Renal cortex interstitium (tissue), 11 donors: Measurements from ENCODE around the gene ZBTB7C. TPM values are rescaled to one million over a fixed set of nuclear protein-coding genes. Genes with fewer than 3 reads are reported as not detected.

Source experiments
- DNase-seq, 11 donors: peaks; one replicate each; pipeline ENCODE4 v3.0.0-alpha.2; 2013; ENCODE audit warnings: low read depth in 9 of 11, low spot score in 4 of 11; ENCODE audit errors: extremely low read depth in 1 of 11
- polyA plus RNA-seq, 3 donors: library from polyadenylated mRNA; unstranded; fragments of 120-200 nt; gene quantifications; one replicate each; pipeline ENCODE4 v1.2.1, GENCODE V29; 2013; ENCODE audit not compliant: insufficient read length in 3 of 3

The ZBTB7C gene
- polyA plus RNA-seq, 3 donors, result 12.3 to 17.0 (median 16.6) TPM

GRCh38 chr18:48316177-48316576 is 93.0 kb downstream of the ZBTB7C start:
- no peak for DNase-seq

- no peak for DNase-seq
Observed at GRCh38 chr18:48314690-48315089, 94.5 kb downstream of the ZBTB7C start.

- DNase-seq, result no peak
Observed at GRCh38 chr18:48313792-48314191, 95.4 kb downstream of the ZBTB7C start.

DNA sequence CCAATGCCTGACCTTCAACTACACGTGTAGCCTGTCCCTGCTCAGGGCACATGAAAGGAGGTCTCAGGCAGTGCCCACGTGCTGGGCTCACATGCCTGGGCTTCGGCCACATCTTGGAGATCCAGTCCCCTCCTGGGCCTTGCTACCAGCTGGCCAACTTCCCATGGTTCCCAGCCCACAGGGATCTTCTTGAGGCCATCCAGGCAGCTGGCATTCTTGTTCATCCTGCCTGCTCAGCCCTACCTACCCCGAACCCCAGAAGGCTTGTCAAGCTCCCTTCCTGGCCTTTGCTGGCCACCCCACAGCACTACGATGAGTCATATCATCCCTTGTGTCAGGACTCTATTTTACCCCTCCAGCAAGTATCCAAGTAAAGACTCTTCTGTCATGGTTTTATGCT is 97.1 kb downstream of the ZBTB7C start:
- no peak for DNase-seq

- no peak for DNase-seq
Observed at GRCh38 chr18:48310999-48311398, 98.2 kb downstream of the ZBTB7C start.

DNA sequence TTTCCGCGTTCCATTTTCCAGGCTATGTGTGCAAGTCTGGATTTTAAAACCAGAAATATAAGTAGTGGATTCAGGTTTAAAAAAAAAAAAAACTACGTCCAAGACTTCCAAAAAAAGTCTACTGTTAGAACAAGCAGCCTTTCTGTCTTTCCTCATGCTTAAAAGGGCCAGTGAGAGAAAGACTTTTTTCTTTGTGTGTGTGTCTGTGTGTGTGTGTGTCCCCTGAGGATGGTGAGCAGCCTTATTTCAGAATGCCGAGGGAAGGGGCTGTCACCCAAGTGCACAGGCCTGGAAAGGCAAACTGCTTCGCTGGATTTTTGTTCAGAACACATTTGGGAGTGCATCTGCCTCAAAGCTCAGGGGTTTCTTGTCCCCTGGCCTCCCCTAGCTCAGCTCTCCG is 98.8 kb downstream of the ZBTB7C start:
- no peak for DNase-seq

- DNase-seq, result no peak
Observed at GRCh38 chr18:48308755-48309575, 100.2 kb downstream of the ZBTB7C start.

GRCh38 chr18:48308027-48308635 is 101.1 kb downstream of the ZBTB7C start:
- DNase-seq, result no peak

DNA sequence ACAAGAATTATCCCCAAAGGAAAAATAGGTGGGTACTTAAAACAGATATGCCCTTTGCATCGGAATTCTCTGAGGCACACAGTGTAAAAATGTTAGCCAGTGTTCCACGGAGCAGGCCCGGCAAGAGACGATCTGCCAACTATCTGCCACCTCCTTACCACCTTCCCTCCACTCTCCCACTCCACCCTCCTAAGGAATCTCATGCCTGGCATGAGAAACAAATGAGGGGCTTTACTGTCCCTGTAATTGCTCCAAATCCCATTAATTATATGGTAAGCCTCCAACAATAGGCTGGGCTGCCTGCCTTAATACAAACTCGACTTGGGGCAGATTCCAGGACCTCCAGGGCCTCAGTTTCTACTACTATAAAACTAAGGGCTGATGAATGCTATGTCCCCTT is 102.3 kb downstream of the ZBTB7C start:
- no peak for DNase-seq

DNA sequence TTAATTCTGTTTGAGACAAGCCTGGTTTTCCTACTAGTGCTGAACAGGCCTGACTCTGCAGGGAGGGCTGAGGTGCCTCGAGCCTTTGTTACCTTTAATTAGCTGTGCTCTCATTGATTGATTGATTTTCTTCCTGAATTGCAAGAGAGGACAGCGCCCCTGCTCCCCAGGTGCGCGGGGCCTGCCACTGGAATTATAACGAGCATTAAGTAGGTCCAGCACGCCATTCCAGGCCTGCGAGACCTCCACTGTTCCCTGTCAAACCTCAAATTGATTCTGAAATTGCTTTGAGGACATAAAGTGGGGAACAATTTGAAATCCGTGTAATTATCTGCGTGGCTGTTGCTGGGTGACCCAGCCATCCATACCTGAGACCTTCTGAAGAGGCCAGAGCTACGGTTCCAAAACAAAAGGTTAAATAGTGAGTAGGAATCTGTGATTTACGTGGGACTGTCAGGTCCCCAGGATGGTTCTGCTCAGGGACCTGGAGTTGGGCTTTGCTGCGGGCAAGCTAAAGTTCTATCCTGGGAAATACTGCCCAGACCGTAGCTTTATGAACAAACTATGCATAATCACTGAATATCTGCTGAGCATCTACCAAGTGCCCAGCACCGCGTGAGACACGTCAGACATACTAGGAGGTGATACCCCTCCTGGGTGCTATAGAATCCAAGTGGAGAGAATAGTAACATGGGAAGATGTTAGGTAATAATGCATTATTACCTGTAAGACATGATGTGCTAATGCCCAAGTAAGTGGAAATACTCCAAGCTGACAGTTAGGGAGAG is 104.1 kb downstream of the ZBTB7C start:
- no peak for DNase-seq

- no peak for DNase-seq
Observed at GRCh38 chr18:48303883-48304282, 105.3 kb downstream of the ZBTB7C start.

DNA sequence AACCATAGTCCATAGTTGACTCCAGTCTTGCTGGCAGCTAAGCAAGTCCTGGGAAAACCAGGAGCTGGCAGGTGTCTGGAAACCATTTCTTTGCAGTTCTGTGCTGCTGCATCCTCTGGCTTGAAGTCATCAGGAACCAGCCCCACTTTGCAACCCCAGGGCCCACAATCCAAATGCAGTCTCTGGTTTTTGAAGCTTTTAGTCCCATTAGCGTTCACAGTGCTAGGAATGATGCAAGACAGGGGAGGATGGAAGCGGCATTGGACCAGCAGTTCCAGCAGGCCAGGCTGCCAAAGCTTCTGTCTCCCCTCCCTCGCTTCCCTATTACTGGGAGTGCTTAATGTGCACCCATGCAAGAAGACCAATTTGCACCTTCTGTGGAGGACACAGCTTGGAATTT is 106.4 kb downstream of the ZBTB7C start:
- DNase-seq, result no peak

DNA sequence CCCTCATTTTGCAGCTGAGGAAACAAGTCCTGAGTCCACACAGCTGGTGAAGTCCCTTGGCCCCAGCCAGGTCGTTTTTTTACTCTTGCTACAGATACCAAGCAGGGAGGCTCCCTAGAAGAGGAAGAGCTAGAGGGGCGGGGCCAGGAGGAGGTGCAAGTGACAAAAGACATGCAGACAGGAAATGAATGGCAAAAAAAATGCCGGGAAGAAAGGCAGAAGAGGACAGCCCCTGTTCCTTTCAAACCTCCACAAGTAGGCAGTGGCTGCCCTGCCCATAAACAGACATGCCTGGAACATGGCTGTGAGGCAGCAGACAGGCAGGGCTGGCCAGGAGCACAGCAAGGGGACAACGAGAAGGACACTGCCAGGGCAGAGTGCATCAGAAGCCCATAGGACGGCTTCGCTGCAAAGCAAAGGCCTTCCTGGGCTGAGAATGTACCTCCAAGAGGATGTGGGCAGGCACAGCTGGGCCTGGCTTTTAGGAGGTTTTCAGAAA is 108.7 kb downstream of the ZBTB7C start:
- DNase-seq, result no peak

DNA sequence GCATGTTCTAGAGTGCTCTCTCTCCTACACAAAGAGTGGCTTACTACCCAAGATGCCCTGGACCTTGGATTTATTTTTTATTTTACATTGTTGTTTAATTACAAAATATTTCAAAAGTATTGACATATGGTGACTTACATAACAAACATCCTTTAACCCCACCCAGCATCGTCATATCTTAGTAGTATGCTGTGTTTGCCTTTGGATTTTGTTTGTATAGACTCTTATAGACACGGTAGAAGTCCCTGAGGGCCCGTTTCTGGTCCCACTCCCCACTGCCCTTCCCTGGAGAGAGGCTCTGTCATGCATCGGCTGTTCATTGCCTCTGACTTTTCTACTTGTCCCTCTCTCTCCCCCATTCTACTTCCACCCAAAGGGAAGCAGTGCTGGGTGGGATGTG is 112.0 kb downstream of the ZBTB7C start:
- DNase-seq, result no peak

- DNase-seq, result no peak
Observed at GRCh38 chr18:48296581-48296980, 112.6 kb downstream of the ZBTB7C start.

DNA sequence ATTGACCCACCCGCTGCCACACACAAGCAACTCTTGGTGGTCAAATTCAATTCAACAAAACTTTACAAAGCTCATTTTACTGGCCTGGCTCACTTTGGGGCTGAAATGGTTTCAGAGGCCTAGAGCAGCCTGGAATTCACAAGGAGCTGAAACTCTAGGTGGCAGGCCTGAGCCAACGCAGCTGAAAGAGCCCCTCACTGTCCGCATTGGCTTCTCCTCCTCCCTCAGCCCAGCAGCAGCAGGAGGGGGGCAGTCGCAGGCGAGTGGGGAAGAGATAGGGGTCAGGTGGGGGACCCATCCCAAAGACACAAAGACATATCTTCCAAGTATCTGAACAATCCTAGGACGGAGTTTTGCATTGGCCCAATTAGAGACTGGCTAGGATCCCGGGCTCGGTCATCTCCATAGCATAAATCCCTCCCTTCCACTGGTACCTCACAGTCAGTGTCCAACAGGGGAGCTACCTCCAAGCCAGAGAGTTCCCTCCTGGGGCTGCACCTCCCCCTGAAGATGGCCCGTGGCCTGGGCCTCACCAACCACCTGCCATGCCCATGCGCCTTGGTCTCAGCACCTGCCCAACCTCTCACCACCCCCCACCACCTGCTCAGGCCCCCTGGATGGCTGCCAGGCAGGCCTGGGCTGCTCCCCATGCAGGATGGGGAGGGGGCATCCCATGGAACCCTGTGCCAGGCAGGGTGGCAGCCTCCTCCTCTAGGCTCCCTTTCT is 113.4 kb downstream of the ZBTB7C start:
- DNase-seq, result no peak

GRCh38 chr18:48294899-48295585 is 114.1 kb downstream of the ZBTB7C start:
- no peak for DNase-seq

DNA sequence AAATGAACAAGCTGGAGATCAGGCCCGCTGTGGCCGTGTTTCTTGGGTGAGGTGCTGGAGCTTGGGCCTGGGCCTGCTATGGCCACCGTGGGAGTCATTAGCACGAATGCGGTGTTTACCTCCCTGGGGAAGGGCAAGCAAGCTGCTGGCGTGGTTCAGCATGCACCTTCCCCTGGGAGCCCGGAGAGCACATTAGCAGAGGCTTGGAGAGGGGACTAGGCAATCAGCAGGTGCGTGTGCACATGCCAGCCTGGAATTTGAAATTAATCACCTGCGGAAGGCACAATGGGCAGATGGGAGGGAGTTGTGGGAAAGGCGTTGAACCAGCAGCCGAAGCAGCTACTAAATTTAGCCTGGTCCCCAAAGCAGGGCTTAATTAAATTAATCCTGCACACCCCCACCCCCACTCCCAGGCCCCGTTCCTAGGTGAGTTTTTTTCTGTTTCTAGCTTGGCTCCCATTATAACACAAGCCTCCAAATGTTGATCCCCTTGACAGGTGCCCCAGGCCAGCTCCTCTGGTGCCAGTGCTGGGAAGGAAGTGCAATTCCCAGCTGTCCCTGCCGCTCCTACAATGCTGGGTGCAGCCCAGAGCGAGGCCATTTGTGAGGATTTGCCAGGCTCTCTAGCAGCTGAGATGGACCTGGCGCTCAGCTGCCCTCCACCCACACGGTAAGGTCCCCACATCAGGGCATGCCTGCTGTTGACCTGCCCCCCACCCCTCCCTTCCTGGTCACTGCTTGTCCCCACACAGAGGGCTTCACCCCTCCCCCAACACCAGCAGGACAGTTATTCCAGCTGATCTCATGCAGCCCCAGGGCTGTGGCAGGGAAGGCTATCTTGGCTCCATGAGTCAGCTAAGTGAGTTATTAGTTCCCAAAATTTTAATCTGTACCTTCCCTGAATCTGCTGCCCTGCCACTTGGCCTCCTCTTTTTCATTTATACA is 115.0 kb downstream of the ZBTB7C start:
- no peak for DNase-seq
